Forelimb muscle (tissue), 1 donor: ENCODE data around the gene PNLIPRP3. TPM values are rescaled to one million over a fixed set of nuclear protein-coding genes. Genes with fewer than 3 reads are reported as not detected.
"Not testable (repeated sequence)": the region's sequence is repeated elsewhere in the genome, so short reads cannot be mapped to it uniquely, and the experiment has no call there.

ENCODE experiments used
- DNase-seq: peaks from one replicate; pipeline ENCODE4 v3.0.0-alpha.2; 2013; ENCODE audit warnings: low read depth
- polyA plus RNA-seq: library from polyadenylated mRNA; unstranded; fragments of 120-200 nt; gene quantifications from one replicate; pipeline ENCODE4 v1.2.1, GENCODE V29; 2013; ENCODE audit not compliant: insufficient read length

The PNLIPRP3 gene
- not detected for polyA plus RNA-seq

GRCh38 chr10:116427671-116428070, at the start of gene PNLIPRP3:
PNLIPRP3 (plus strand) TSS chr10:116427847; CDS start chr10:116428013, 166 bp downstream.
- no peak for DNase-seq

- no peak for DNase-seq
Measured at GRCh38 chr10:116382290-116382689, 45.4 kb upstream of the PNLIPRP3 start.

- DNase-seq: no peak
Measured at GRCh38 chr10:116385311-116385710, 42.3 kb upstream of the PNLIPRP3 start.

- DNase-seq: no peak
Measured at GRCh38 chr10:116385994-116386809, 41.4 kb upstream of the PNLIPRP3 start.

- not testable (repeated sequence) for DNase-seq
Measured at GRCh38 chr10:116393246-116393831, 34.3 kb upstream of the PNLIPRP3 start.

GRCh38 chr10:116395223-116395985, 32.2 kb upstream of the PNLIPRP3 start:
- no peak for DNase-seq

GRCh38 chr10:116398224-116398623, 29.4 kb upstream of the PNLIPRP3 start:
- DNase-seq: no peak

GRCh38 chr10:116402858-116403257, 24.8 kb upstream of the PNLIPRP3 start:
- no peak for DNase-seq

- no peak for DNase-seq
Measured at GRCh38 chr10:116403740-116404250, 23.9 kb upstream of the PNLIPRP3 start.

- DNase-seq: no peak
Measured at GRCh38 chr10:116408719-116409118, 18.9 kb upstream of the PNLIPRP3 start.

- DNase-seq: no peak
Measured at GRCh38 chr10:116410351-116410750, 17.3 kb upstream of the PNLIPRP3 start.

- no peak for DNase-seq
Measured at GRCh38 chr10:116417821-116418220, 9.8 kb upstream of the PNLIPRP3 start.

GRCh38 chr10:116418389-116418788, 9.3 kb upstream of the PNLIPRP3 start:
- no peak for DNase-seq

GRCh38 chr10:116421815-116422214, 5.8 kb upstream of the PNLIPRP3 start:
- no peak for DNase-seq

GRCh38 chr10:116429288-116429977, 1.8 kb downstream of the PNLIPRP3 start:
- DNase-seq: peak; percentile 6

- no peak for DNase-seq
Measured at GRCh38 chr10:116430288-116430687, 2.6 kb downstream of the PNLIPRP3 start.

GRCh38 chr10:116431598-116431997, 4.0 kb downstream of the PNLIPRP3 start:
- DNase-seq: no peak

- no peak for DNase-seq
Measured at GRCh38 chr10:116437076-116437692, 9.5 kb downstream of the PNLIPRP3 start.

- no peak for DNase-seq
Measured at GRCh38 chr10:116440330-116441030, 12.8 kb downstream of the PNLIPRP3 start.

GRCh38 chr10:116444527-116445142, 17.0 kb downstream of the PNLIPRP3 start:
- DNase-seq: peak; percentile 19
